IMR-90 (cell line): ENCODE measurements around the gene PMPCA. TPM values are rescaled to one million over a fixed set of nuclear protein-coding genes. Genes with fewer than 3 reads are reported as not detected.

ENCODE experiments used
- ATAC-seq: fragments of 200-7000 bp; cut with Tn5 transposase; 2 replicates; pipeline ENCODE4 v1.9.1; 2020; ENCODE audit warnings: low read depth, mild to moderate bottlenecking, moderate library complexity
- BruUV-seq: library from RNA; stranded (reverse); fragments of 400-500 nt; replicated peaks from 2 replicates; lab custom pipeline; 2021; lab: Mats Ljungman, UMichigan
- CTCF ChIA-PET: fragments of 300-600 bp; formaldehyde crosslinking; extraction: SDS; loops from one replicate; lab custom pipeline; 2021; ENCODE audit warnings: antibody characterized with exemption; lab: Yijun Ruan, JAX
- POLR2A ChIA-PET: fragments of 300-600 bp; sonication (Branson Sonifier 250); formaldehyde crosslinking; loops from one replicate; lab custom pipeline; 2022; ENCODE audit warnings: antibody characterized with exemption; ENCODE audit not compliant: unreplicated experiment; lab: Charles Lee
- DNase-seq: peaks from one replicate; pipeline ENCODE4 v3.0.0; 2013
- H2AFZ ChIP-seq: replicated peaks from 2 replicates; pipeline ENCODE3; 2013; ENCODE audit warnings: low read length, mild to moderate bottlenecking; ENCODE audit not compliant: poor library complexity
- H2AK5ac ChIP-seq: 2 replicates; pipeline ENCODE4 v1.6.1; 2013; ENCODE audit warnings: low read depth, low read length, inconsistent platforms
- H2AK9ac ChIP-seq: replicated peaks from 2 replicates; pipeline ENCODE3; 2013; ENCODE audit warnings: mild to moderate bottlenecking, low read depth, low read length, moderate library complexity; ENCODE audit not compliant: poor library complexity
- H2BK120ac ChIP-seq: 2 replicates; pipeline ENCODE4 v1.6.1; 2013; ENCODE audit warnings: low read depth, low read length, inconsistent platforms
- H2BK15ac ChIP-seq: 3 replicates; pipeline ENCODE4 v1.6.1; 2013; ENCODE audit warnings: low read depth, low read length, inconsistent platforms
- H2BK20ac ChIP-seq: 2 replicates; pipeline ENCODE4 v1.6.1; 2013; ENCODE audit warnings: low read depth, mild to moderate bottlenecking, inconsistent platforms, low read length, moderate library complexity
- H2BK5ac ChIP-seq: 2 replicates; pipeline ENCODE4 v1.6.1; 2013; ENCODE audit warnings: mild to moderate bottlenecking, low read depth, low read length, inconsistent platforms; ENCODE audit not compliant: poor library complexity, severe bottlenecking
- H3K14ac ChIP-seq: replicated peaks from 2 replicates; pipeline ENCODE4 v1.6.1; 2013; ENCODE audit warnings: low read depth, low read length, inconsistent platforms
- H3K18ac ChIP-seq: 2 replicates; pipeline ENCODE4 v1.6.1; 2013; ENCODE audit warnings: low read depth, low read length, control low read depth
- H3K23ac ChIP-seq: 2 replicates; pipeline ENCODE4 v1.6.1; 2013; ENCODE audit warnings: low read depth, low read length, inconsistent platforms
- H3K27ac ChIP-seq: 2 replicates; pipeline ENCODE4 v1.5.1; 2013; ENCODE audit warnings: mild to moderate bottlenecking, control low read depth, low read length; ENCODE audit not compliant: insufficient read depth
- H3K27me3 ChIP-seq: 2 replicates; pipeline ENCODE4 v1.6.1; 2013; ENCODE audit warnings: low read length; ENCODE audit not compliant: control insufficient read depth, insufficient read depth
- H3K36me3 ChIP-seq: 2 replicates; pipeline ENCODE4 v1.6.1; 2013; ENCODE audit warnings: low read length, mixed read lengths; ENCODE audit not compliant: control insufficient read depth, insufficient read depth
- H3K4ac ChIP-seq: 2 replicates; pipeline ENCODE4 v1.6.1; 2013; ENCODE audit warnings: low read depth, low read length, inconsistent platforms
- H3K4me1 ChIP-seq: 2 replicates; pipeline ENCODE4 v1.6.1; 2013; ENCODE audit warnings: low read length, mixed read lengths; ENCODE audit not compliant: control insufficient read depth, insufficient read depth
- H3K4me2 ChIP-seq: 2 replicates; pipeline ENCODE4 v1.6.1; 2013; ENCODE audit warnings: low read depth, mild to moderate bottlenecking, control low read depth, low read length, moderate library complexity
- H3K4me3 ChIP-seq: 2 replicates; pipeline ENCODE4 v1.5.1; 2013; ENCODE audit warnings: low read depth, mild to moderate bottlenecking, control low read depth, low read length, moderate library complexity; ENCODE audit not compliant: insufficient read depth
- H3K56ac ChIP-seq: 2 replicates; pipeline ENCODE4 v1.6.1; 2013; ENCODE audit warnings: low read length, inconsistent platforms; ENCODE audit not compliant: insufficient read depth; ENCODE audit errors: extremely low read depth
- H3K79me1 ChIP-seq, 2 experiments: 2 replicates each; pipeline ENCODE4 v1.6.1; 2013; ENCODE audit warnings: low read length in 2 of 2, inconsistent platforms in 1 of 2, low read depth in 1 of 2
- H3K9ac ChIP-seq: 2 replicates; pipeline ENCODE4 v1.6.1; 2013; ENCODE audit warnings: low read depth, low read length, control low read depth
- H3K9me1 ChIP-seq: 2 replicates; pipeline ENCODE4 v1.6.1; 2013; ENCODE audit warnings: low read length, inconsistent platforms; ENCODE audit not compliant: insufficient read depth
- H3K9me3 ChIP-seq: 2 replicates; pipeline ENCODE4 v1.6.1; 2013; ENCODE audit warnings: low read length; ENCODE audit not compliant: control insufficient read depth, insufficient read depth
- H4K20me1 ChIP-seq: 2 replicates; pipeline ENCODE4 v1.6.1; 2013; ENCODE audit warnings: low read length, inconsistent platforms; ENCODE audit not compliant: insufficient read depth
- H4K5ac ChIP-seq: 2 replicates; pipeline ENCODE4 v1.6.1; 2013; ENCODE audit warnings: mild to moderate bottlenecking, low read depth, low read length, control low read depth
- H4K8ac ChIP-seq, 2 experiments: 2 replicates each; pipeline ENCODE4 v1.6.1; 2013; ENCODE audit warnings: low read depth in 2 of 2, low read length in 2 of 2, control low read depth in 1 of 2, inconsistent platforms in 1 of 2
- H4K91ac ChIP-seq: 2 replicates; pipeline ENCODE4 v1.6.1; 2013; ENCODE audit warnings: low read depth, low read length, inconsistent platforms; ENCODE audit not compliant: insufficient read depth
- BHLHE40 ChIP-seq: fragments of 150-350 bp; IDR thresholded peaks from 2 replicates; pipeline ENCODE4 v1.6.1; 2016; ENCODE audit warnings: mild to moderate bottlenecking, low read depth, low read length
- CEBPB ChIP-seq: IDR thresholded peaks from 2 replicates; pipeline ENCODE4 v1.6.1; 2012; ENCODE audit warnings: low read depth, low read length, improper control_type of control experiment
- CHD1 ChIP-seq: IDR thresholded peaks from 2 replicates; pipeline ENCODE4 v1.6.1; 2012; ENCODE audit warnings: low read depth, low read length, improper control_type of control experiment
- CTCF ChIP-seq: conservative IDR thresholded peaks from 2 replicates; pipeline ENCODE4 v1.5.1; 2012; ENCODE audit warnings: mild to moderate bottlenecking, low read depth, low read length, improper control_type of control experiment
- ELK1 ChIP-seq: fragments of 150-350 bp; IDR thresholded peaks from 2 replicates; pipeline ENCODE4 v1.6.1; 2016; ENCODE audit warnings: low read depth, mild to moderate bottlenecking, low read length, moderate library complexity, borderline replicate concordance
- FOS ChIP-seq: fragments of 150-350 bp; IDR thresholded peaks from 2 replicates; pipeline ENCODE4 v1.6.1; 2016; ENCODE audit warnings: low read depth, low read length
- MAFK ChIP-seq: IDR thresholded peaks from 2 replicates; pipeline ENCODE4 v1.6.1; 2012; ENCODE audit warnings: low read depth, low read length, improper control_type of control experiment
- MAZ ChIP-seq: IDR thresholded peaks from 2 replicates; pipeline ENCODE4 v1.6.1; 2012; ENCODE audit warnings: low read depth, mild to moderate bottlenecking, low read length, improper control_type of control experiment, moderate library complexity, borderline replicate concordance
- MXI1 ChIP-seq: IDR thresholded peaks from 2 replicates; pipeline ENCODE4 v1.6.1; 2012; ENCODE audit warnings: low read depth, mild to moderate bottlenecking, low read length, moderate library complexity, borderline replicate concordance
- NFE2L2 ChIP-seq: fragments of 150-350 bp; IDR thresholded peaks from 2 replicates; pipeline ENCODE4 v1.6.1; 2016; ENCODE audit warnings: low read depth, mild to moderate bottlenecking, low read length
- POLR2A ChIP-seq: IDR thresholded peaks from 2 replicates; pipeline ENCODE4 v1.6.1; 2012; ENCODE audit warnings: mild to moderate bottlenecking, low read depth, low read length
- RAD21 ChIP-seq: IDR thresholded peaks from 2 replicates; pipeline ENCODE4 v1.6.1; 2012; ENCODE audit warnings: low read length, improper control_type of control experiment
- RCOR1 ChIP-seq: IDR thresholded peaks from 2 replicates; pipeline ENCODE4 v1.6.1; 2012; ENCODE audit warnings: mild to moderate bottlenecking, low read length, improper control_type of control experiment; ENCODE audit not compliant: insufficient replicate concordance
- RFX5 ChIP-seq: IDR thresholded peaks from 2 replicates; pipeline ENCODE4 v1.8.0; 2012; ENCODE audit warnings: low read depth, mild to moderate bottlenecking, low read length, moderate library complexity
- SMC3 ChIP-seq: fragments of 150-350 bp; IDR thresholded peaks from 2 replicates; pipeline ENCODE4 v1.6.1; 2016; ENCODE audit warnings: low read depth, mild to moderate bottlenecking, antibody characterized with exemption, low read length, moderate library complexity
- USF2 ChIP-seq: fragments of 150-350 bp; IDR thresholded peaks from 2 replicates; pipeline ENCODE4 v1.6.1; 2017; ENCODE audit warnings: mild to moderate bottlenecking, antibody characterized with exemption, low read length, low read depth
- WGBS, 2 experiments: methylation state at CpG; one replicate each; pipeline versions ENCODE4 v1.1.5 to v1.1.7; 2013; ENCODE audit warnings: missing lambda C conversion rate in 2 of 2; ENCODE audit not compliant: insufficient read length in 1 of 2; ENCODE audit errors: extremely low coverage in 2 of 2; 5-methylcytosine and 5-hydroxymethylcytosine counted together
- dilution Hi-C: fragments of 300-500 bp; cut with HindIII; formaldehyde crosslinking; loops from one replicate; pipeline ENCODE4 v1.14.3; 2018; ENCODE audit warnings: low sequenced_read_pairs; ENCODE audit not compliant: unreplicated experiment
- in situ Hi-C: fragments of 300-500 bp; cut with MboI; formaldehyde crosslinking; loops from 3 replicates; pipeline ENCODE4 v1.14.3; 2019; ENCODE audit warnings: low sequenced_read_pairs, inconsistent platforms, mixed read lengths
- intact Hi-C: fragments of 100-400 bp; cut with micrococcal nuclease; formaldehyde crosslinking; loops from 2 replicates; pipeline ENCODE4 v1.10.0; 2022
- polyA plus RNA-seq, 3 experiments: library from polyadenylated mRNA; depleted of rRNA; stranded (reverse); fragments of >200 nt; gene quantifications; 2 replicates each; pipeline ENCODE4 v1.2.3, GENCODE V29; 2012; ENCODE audit warnings: low replicate concordance in 1 of 3
- total RNA-seq: library from RNA; depleted of rRNA; stranded (reverse); fragments of >200 nt; gene quantifications from 2 replicates; pipeline ENCODE4 v1.2.3, GENCODE V29; 2012

The PMPCA gene
- total and polyA plus RNA-seq, 2 of the 4 experiments (the other 2 are of a cell fraction), result 62.6 to 95.8 TPM

GRCh38 chr9:136453326-136453725 is 42.9 kb downstream of the PMPCA start:
- POLR2A ChIA-PET, result no interaction called here
- H4K20me1 ChIP-seq, result peaks cover 14% of the 10 kb centered on the region
- no peak overlapping the region for H4K5ac ChIP-seq
- no peak overlapping the region for H3K27ac ChIP-seq
- CTCF ChIA-PET, result no interaction called here
- no peak overlapping the region for H3K56ac ChIP-seq
- H3K36me3 ChIP-seq, result peaks cover 77% of the 10 kb centered on the region
- H3K9ac ChIP-seq, result no peak overlapping the region
- TF ChIP-seq MAZ (no peak), RCOR1 (no peak), MAFK (no peak), CEBPB (no peak), RAD21 (no peak), CHD1 (no peak), POLR2A (no peak), SMC3 (no peak), ELK1 (no peak), RFX5 (no peak), NFE2L2 (no peak), MXI1 (no peak), CTCF (no peak), FOS (no peak), USF2 (no peak), BHLHE40 (no peak)
- H2BK15ac ChIP-seq, result no peak overlapping the region
- H2AK5ac ChIP-seq, result no peak overlapping the region
- no peaks in the 10 kb centered on the region for H3K9me3 ChIP-seq
- no peak overlapping the region for H3K18ac ChIP-seq
- no peaks in the 10 kb centered on the region for H3K4me1 ChIP-seq
- H3K4ac ChIP-seq, result no peak overlapping the region
- DNase-seq (no peak), ATAC-seq (no peak)
- H2AFZ ChIP-seq, result no peak overlapping the region
- no peak overlapping the region for H4K8ac ChIP-seq
- no peak overlapping the region for H2BK5ac ChIP-seq
- H2BK20ac ChIP-seq, result no peak overlapping the region
- no peak overlapping the region for H3K23ac ChIP-seq
- dilution Hi-C loops (no loop called here), intact Hi-C loops (no loop called here), in situ Hi-C loops (no loop called here)
- H3K9me1 ChIP-seq, result no peaks in the 10 kb centered on the region
- H3K4me3 ChIP-seq, result no peak overlapping the region
- no peak overlapping the region for H3K4me2 ChIP-seq
- 95% methylated on average over 9 of the region's 11 CpGs; no CpG with 5 or more reads in 1 of the 2 experiments for WGBS, 2 experiments
- no TSS peak for BruUV-seq
- H4K91ac ChIP-seq, result no peak overlapping the region
- H2BK120ac ChIP-seq, result no peak overlapping the region
- no peak overlapping the region for H3K14ac ChIP-seq
- no peak overlapping the region for H2AK9ac ChIP-seq
- no peaks in the 10 kb centered on the region for H3K27me3 ChIP-seq
- peaks cover 11 to 25% of the 10 kb centered on the region in 2 experiments; a peak in 2 of 4 replicates for H3K79me1 ChIP-seq
